ENCODE measurements around the gene TMEM229A. TPM values are rescaled to one million over a fixed set of nuclear protein-coding genes. Genes with fewer than 3 reads are reported as not detected.
"Not testable (repeated sequence)": the region's sequence is repeated elsewhere in the genome, so short reads cannot be mapped to it uniquely, and the experiment has no call there.

TMEM229A gene
- total RNA-seq, 1 donor, result 3.8 TPM

- TF ChIP-seq CTCF (IDR thresholded peaks at IDR 0.05; ENCODE audit: insufficient read depth, low read length), result no peak
- peak; percentile 1 for DNase-seq (ENCODE audit: low read depth)
- H3K4me3 ChIP-seq (ENCODE audit: low read depth, low read length), result peak overlapping the region; percentile 13
Observed at GRCh38 chr7:124033095-124033806, 384 bp upstream of the TMEM229A start.

GRCh38 chr7:124031919-124032318, 948 bp downstream of the TMEM229A start:
- no peak overlapping the region for H3K4me3 ChIP-seq (ENCODE audit: low read depth, low read length)
- no peak for TF ChIP-seq CTCF (IDR thresholded peaks at IDR 0.05; ENCODE audit: insufficient read depth, low read length)
- no peak for DNase-seq (ENCODE audit: low read depth)

GRCh38 chr7:124031406-124031805, 1.5 kb downstream of the TMEM229A start:
- no peak for DNase-seq (ENCODE audit: low read depth)
- no peak for TF ChIP-seq CTCF (IDR thresholded peaks at IDR 0.05; ENCODE audit: insufficient read depth, low read length)
- no peak overlapping the region for H3K4me3 ChIP-seq (ENCODE audit: low read depth, low read length)

- no peak for DNase-seq (ENCODE audit: low read depth)
- no peak overlapping the region for H3K4me3 ChIP-seq (ENCODE audit: low read depth, low read length)
Observed at GRCh38 chr7:124030964-124031363, 1.9 kb downstream of the TMEM229A start.

GRCh38 chr7:124029396-124030188, 3.3 kb downstream of the TMEM229A start:
- no peak overlapping the region for H3K4me3 ChIP-seq (ENCODE audit: low read depth, low read length)
- DNase-seq (ENCODE audit: low read depth), result no peak
- TF ChIP-seq CTCF (IDR thresholded peaks at IDR 0.05; ENCODE audit: insufficient read depth, low read length), result no peak

More at GRCh38 chr7:124030964-124031363, 1.9 kb downstream of the TMEM229A start:
- no peak for TF ChIP-seq CTCF (IDR thresholded peaks at IDR 0.05; ENCODE audit: insufficient read depth, low read length)

GRCh38 chr7:124027236-124027635, 5.6 kb downstream of the TMEM229A start:
- TF ChIP-seq CTCF (IDR thresholded peaks at IDR 0.05; ENCODE audit: insufficient read depth, low read length), result no peak
- DNase-seq (ENCODE audit: low read depth), result no peak
- H3K4me3 ChIP-seq (ENCODE audit: low read depth, low read length), result no peak overlapping the region

- not testable (repeated sequence) for DNase-seq (ENCODE audit: low read depth); H3K4me3 ChIP-seq (ENCODE audit: low read depth, low read length)
Observed at GRCh38 chr7:124024329-124024728, 8.5 kb downstream of the TMEM229A start.

All from fibroblast of the aortic adventitia (primary cell).